HG03103 (cell line): Measurements from ENCODE around the gene EXOC2.

Source experiments
- ATAC-seq: cut with Tn5 transposase; IDR thresholded peaks from one replicate; pipeline ENCODE4 v1.9.1; 2021; ENCODE audit warnings: low read depth; ENCODE audit not compliant: unreplicated experiment

EXOC2 gene

GRCh38 chr6:548517-548916 is 144.4 kb downstream of the EXOC2 start:
- no peak for ATAC-seq

DNA sequence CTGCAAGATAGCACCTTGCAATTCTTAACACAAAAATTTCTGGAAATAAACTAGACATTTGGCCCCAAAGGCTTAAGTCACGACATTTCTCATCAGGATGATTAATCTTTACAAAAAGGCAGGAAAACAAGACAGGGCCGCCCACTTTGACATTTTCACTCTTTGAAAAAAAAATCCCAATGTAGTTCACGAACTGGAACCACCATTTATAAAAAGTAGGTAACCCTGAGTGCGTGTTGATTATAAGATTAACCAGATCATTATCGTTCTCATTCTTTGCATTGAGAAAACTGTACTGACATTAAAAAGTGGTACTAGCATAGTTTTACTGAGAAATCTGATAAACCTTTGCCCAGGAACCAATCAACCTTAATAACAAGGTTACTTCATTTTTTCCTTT is 144.8 kb downstream of the EXOC2 start:
- ATAC-seq = no peak

- no peak for ATAC-seq
Measured at GRCh38 chr6:540490-540889, 152.4 kb downstream of the EXOC2 start.

- ATAC-seq = no peak
Measured at GRCh38 chr6:537114-537513, 155.8 kb downstream of the EXOC2 start.

- ATAC-seq = no peak
Measured at GRCh38 chr6:530425-530824, 162.5 kb downstream of the EXOC2 start.

DNA sequence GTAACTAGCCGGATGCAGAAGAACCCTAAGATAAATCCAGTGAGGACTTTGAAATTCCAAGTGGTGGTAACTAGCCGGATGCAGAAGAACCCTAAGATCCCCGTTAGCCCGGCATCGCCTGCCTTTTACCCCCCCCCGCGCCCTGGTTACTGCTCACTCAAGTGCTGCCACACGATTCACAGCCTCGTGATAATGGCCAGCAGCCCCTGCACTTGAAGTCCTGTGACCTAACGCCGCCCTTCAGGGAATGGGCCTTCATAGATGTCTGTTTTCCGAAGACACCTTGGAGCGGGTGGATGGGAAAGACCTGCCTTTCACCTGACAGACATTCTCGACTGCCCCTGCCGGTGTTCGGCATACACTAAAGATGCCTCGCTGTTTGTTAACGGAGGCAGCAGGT is 163.9 kb downstream of the EXOC2 start:
- no peak for ATAC-seq

DNA sequence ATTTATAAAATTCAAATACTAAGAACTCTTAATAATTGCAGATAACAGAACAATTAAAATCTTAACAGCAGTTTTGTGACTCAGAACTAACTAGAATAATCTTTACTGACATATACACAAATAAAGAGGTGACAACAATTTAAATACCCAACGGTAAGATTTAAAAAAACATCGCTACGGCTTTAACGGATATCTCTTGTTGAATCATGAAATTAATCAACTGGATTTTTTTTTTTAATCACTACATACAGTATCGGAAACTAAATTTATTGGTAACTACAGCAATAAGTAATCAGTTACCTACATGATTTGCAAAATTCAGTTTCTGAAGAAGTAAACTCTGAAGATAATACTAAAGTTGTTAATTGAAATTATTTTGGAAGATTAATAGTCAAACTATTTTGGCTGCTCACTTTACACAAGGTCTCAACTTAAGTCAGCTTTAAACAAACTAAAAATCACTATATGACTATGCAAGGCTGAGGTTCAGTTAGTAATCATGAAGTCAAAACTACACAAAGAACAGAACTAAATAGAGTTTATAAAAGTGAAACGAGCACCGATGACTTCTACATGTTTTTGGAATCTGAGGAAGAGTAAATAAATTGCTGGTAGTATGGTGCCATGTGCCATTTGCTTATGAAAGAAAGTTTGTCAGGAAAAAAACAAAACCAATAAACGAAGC is 164.8 kb downstream of the EXOC2 start:
- ATAC-seq = no peak

DNA sequence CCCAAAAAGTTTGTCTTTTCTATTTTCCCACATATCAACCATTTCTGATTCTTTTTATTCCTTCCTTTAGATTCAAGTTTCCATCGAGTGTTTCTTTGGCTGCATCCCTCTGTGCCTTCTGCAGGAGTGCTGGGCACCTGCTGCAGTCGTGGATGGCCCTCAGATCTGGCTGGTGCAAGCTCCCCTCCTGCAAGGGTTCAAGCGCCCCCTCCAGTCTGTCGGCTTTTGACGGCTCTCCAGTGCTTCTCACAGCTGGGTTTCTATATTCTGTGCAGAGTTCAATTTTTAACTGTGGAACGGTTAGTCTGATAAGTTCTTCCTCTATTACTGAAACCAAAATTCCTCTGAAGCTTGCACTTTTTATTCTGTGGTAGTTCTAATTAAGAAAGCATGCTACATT is 168.1 kb downstream of the EXOC2 start:
- ATAC-seq = no peak

GRCh38 chr6:520820-521219 is 172.1 kb downstream of the EXOC2 start:
- no peak for ATAC-seq

DNA sequence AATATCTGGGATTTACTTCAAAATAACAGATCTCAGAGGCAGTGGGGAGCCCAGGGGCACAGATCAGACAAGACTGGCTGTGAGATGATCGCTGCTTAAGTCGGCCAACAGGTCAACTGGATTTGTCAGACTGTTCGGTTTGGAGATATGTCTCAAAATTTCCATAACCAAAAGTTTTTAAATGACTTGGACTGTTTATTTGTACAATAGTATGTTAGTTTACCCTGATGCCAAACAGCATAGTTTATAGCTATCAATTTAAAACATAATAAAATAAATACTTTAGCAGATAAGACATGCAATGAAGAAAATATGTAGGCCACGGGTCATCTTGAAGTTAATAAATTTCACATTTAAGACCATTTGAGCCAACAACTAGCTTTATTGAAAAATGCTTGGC is 174.7 kb downstream of the EXOC2 start:
- ATAC-seq = no peak

DNA sequence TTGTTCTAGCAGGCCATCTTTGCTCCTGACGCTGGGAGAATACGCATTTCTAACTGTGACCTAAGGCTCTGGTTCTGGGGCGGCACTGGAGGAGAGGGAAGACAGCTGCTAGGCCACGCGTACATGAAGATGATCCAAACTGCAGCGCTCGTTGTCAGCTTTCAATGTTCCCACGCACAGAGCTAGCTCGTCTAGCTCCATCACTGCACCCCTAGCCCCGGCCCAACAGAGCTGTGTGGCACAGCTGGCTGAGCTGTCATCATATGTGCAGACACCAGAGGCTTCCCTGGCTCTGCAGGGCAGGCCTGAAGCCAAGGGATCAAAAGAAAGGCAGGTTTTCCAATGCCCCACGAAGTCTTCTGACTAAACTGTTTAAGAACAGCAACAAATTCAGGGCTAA is 176.7 kb downstream of the EXOC2 start:
- no peak for ATAC-seq

DNA sequence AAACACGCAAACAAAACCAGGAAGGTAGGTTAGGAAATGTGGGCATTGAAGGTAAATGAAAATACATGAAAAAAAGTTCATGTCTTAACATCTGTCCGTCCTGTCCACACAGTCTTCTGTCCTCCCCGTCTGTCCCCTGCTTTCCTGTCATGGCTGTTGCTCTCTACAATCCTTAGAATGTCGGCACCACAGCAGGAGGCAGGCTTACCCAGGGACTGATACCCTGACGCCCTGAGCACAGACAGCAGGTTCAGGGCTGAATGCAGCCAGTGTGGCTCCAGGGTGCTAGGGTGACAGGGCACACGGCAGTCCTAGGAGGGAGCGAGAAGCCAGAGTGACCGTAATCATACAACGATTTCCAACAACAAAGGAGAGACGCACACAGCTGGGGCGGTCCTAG is 177.7 kb downstream of the EXOC2 start:
- ATAC-seq = no peak

DNA sequence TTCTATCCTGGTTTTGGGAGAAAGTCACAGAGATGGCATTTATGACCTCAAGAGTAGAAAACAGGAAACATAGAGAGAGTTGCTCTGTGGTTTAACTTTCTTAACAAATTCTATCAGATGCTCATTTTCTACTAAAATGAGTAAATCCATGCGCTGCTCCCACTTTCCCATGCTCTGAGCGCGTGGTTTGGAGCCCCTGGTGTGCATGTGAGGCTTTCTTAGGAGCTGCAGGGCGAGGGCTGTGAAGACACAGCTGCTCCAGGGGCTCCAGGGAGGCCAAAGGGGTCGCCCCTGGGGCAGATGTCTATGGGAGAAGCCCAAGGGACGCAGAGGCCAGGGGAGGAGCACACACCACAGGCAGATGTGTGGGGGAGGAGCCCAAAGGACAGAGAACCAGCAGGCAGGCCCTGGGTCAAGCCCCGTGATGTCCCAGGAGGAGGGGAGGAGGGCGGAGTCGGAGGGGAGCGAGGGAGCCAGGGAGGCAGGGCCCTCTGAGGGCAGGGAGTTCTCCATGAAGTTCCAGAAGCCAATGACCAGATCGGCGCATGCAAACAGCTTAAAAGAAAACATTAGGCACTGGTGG is 178.5 kb downstream of the EXOC2 start:
- no peak for ATAC-seq

- ATAC-seq = no peak
Measured at GRCh38 chr6:513961-514360, 179.0 kb downstream of the EXOC2 start.

- ATAC-seq = no peak
Measured at GRCh38 chr6:513058-513457, 179.9 kb downstream of the EXOC2 start.

DNA sequence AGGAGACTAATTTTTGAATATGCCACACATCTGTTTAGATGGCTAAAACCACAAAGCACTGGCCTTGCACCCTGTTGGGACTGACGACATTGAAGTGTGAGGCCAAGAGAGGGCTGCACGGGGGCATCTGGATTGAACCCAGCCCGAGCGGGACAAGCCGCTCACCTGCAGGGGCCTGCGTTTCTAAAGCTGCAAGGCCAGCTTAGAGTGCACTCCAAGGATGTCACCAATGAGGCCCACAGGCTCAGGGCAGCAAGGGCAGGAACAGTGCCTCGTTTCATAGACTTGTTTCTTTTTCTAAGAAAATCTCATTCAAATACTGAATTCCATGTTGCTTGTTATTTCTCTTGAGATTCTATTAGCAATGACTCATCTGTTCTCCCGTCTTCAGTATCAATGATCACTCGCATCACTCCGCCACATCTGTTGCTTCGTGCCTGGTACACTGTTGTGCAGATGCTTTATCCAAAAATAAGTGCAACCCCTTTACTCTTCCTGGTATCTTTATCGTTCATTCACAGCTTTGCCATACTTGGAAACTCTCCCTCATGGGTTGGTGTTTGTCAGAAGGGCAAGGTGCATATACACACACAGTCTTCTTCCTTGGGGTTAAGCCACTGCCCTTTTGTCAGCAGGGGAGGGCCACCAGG is 181.3 kb downstream of the EXOC2 start:
- ATAC-seq = no peak

DNA sequence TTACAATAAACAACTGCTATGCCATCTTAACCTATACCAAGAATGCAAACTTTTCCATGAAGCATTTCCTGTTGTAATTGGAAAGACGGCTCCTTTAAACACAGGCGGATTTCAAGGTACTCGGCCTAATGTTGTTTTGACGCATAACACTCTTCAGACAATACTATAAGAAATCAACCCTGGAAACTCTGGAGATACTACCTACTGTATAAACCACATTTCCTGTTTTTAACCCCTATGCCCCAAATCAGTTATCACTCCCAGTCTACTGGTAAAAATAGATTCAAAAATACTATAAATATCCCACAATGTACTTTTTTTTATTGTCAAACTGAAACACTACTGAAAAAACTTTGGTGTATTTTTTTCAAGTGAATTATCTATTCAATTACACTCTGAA is 183.3 kb downstream of the EXOC2 start:
- ATAC-seq = no peak

- no peak for ATAC-seq
Measured at GRCh38 chr6:508614-509013, 184.3 kb downstream of the EXOC2 start.

DNA sequence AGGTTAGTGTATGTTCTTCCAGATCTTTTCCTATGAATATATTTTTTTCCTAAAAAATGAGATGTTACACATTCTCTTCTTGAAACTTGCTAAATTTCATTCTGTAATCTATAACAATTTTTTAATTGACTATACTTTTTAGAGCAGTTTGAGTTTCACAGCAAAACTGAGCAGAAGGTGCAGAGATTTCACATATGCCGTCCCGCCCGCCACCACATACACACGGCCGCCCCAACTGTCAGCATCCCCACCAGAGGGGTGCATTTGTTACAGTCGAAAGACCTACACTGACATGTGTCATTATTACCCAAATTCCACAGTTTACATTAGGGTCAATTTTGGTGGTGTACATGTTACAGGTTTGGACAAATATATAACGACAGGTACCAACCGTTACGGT is 184.9 kb downstream of the EXOC2 start:
- ATAC-seq = no peak

DNA sequence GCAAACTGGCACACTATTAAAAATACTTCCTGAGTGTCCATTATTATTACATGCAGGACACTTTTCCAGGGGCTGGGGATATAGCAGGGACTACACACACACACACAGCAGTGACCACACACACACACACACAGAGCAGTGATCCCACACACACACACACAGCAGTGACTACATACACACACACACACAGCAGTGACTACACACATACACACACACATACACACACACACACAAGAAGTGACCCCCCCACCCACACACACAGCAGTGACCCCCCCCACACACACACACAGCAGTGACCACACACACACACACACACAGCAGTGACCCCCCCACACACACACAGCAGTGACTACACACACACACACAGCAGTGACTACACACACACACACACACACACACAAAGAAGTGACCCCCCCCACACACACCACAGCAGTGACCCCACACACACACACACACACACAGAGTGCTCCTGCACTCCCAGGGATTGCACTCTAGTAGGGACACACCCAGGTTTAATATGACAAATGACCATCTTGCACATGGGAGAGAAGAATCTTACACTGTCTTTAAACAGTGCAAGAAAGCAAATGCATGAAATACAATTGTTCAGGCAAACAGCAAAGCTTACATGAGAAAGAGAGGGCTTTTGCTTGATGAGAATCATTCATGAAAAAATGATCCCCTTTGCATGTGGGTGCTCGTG is 185.9 kb downstream of the EXOC2 start:
- no peak for ATAC-seq

- no peak for ATAC-seq
Measured at GRCh38 chr6:506508-506907, 186.4 kb downstream of the EXOC2 start.

GRCh38 chr6:505374-505773 is 187.6 kb downstream of the EXOC2 start:
- ATAC-seq = no peak
